ENCODE data around the gene WIZ.

GRCh38 chr19:15445227-15445605 lies 4.5 kb downstream of the WIZ start:
- TF ChIP-seq CTCF (IDR thresholded peaks at IDR 0.05), result no peak
- TF ChIP-seq POLR2A (IDR thresholded peaks at IDR 0.05), result no peak
